ENCODE measurements around the gene E2F2.
A peak's percentile ranks its signal among the peaks of the same experiment; 100 is the strongest.

DNA sequence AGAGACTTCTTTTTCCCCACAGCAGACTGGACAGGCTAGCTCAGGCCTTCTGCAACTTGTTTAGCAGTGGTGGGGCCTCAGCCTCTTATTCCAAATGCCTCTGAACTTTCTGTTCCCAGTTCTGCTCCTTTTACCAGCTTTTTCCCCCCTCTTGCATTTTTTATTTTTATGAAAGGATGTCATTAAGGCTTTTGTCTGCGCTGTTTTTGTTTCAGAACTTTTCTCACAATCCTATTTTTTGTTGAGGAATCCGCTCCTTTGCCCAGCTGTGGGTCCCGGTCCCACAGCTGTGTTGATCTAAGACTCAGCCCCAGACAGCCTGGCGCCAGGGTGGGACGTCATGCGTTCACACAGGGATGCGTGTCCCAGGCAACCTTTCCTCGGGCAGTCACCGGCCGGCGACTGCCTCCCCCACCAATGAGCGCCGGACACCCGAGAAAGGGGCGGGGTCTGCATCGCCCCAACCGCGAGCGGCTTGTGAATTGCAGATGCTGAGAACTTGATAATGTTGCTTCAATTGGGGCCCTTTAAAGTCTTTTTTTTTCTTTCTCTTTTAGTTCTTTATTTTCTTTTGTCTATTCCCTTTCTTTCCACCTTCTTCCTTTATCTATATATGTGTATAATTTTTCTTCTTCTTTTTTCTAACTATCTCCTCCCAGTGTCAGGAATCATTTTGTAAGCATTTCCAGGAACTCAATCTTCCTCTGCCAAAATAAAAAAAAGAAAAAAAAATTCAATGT lies 31.3 kb upstream of the E2F2 start:
- TF ChIP-seq, protein P1, sequence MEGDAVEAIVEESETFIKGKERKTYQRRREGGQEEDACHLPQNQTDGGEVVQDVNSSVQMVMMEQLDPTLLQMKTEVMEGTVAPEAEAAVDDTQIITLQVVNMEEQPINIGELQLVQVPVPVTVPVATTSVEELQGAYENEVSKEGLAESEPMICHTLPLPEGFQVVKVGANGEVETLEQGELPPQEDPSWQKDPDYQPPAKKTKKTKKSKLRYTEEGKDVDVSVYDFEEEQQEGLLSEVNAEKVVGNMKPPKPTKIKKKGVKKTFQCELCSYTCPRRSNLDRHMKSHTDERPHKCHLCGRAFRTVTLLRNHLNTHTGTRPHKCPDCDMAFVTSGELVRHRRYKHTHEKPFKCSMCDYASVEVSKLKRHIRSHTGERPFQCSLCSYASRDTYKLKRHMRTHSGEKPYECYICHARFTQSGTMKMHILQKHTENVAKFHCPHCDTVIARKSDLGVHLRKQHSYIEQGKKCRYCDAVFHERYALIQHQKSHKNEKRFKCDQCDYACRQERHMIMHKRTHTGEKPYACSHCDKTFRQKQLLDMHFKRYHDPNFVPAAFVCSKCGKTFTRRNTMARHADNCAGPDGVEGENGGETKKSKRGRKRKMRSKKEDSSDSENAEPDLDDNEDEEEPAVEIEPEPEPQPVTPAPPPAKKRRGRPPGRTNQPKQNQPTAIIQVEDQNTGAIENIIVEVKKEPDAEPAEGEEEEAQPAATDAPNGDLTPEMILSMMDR (IDR thresholded peaks at IDR 0.05), result no peak
- peak in 1 of 2 donors; percentile 44 for TF ChIP-seq POLR2A (IDR thresholded peaks at IDR 0.05)
